ENCODE data around the gene SHKBP1.
A peak's percentile ranks its signal among the peaks of the same experiment; 100 is the strongest.
"Not testable (repeated sequence)": the region's sequence is repeated elsewhere in the genome, so short reads cannot be mapped to it uniquely, and the experiment has no call there.

The SHKBP1 gene

DNA sequence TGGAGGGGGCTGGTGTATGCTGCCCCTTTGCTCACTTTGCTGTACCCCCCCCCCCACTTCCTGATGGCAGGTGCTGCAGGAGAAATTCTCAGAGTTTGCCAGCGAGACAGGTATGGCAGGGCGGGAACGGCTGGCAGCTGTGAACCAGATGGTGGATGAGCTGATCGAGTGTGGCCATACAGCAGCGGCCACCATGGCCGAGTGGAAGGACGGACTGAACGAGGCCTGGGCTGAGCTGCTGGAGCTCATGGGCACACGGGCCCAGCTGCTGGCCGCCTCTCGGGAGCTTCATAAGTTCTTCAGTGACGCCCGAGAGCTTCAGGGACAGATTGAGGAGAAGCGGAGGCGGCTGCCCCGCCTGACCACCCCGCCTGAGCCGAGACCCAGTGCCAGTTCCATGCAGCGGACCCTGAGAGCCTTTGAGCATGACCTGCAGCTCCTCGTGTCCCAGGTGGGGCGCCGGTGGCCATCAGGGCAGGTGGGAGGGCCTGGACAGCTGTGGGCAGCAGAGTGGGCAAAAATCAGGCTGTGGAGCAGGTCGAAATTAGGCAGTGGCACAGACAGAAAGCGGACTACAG lies 19.6 kb upstream of the SHKBP1 start:
- DNase-seq: no peak

DNA sequence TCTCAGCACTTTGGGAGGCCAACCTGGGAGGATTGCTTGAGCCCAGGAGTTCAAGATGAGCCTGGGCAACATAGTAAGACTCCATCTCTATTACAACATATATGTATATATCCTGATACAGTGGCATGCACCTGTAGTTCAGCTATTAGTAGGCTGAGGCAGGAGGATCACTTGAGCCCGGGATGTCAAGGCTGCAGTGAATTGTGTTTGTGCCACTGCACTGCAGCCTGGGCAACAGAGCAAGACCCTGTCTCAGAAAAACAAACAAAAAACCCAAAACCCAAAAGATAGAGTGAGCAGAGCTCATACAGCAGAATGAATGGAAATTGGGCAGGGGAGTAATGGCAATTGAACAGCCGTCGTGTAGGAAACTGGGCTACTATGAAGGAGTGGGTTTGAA lies 17.3 kb upstream of the SHKBP1 start:
- no peak for DNase-seq

DNA sequence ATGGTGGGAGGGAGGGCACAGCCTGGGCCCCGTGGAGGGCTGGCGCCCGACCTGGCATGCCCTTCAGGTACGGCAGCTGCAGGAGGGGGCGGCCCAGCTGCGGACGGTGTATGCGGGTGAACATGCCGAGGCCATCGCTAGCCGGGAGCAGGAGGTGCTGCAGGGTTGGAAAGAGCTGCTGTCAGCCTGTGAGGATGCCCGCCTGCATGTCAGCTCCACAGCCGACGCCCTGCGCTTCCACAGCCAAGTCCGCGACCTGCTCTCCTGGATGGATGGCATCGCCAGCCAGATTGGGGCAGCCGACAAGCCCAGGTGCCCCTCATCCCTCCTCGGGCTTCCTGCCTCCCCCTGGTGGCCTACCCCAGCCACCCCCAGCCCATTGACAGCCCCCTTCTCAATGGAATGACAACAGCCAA lies 16.6 kb upstream of the SHKBP1 start:
- no peak for DNase-seq

DNA sequence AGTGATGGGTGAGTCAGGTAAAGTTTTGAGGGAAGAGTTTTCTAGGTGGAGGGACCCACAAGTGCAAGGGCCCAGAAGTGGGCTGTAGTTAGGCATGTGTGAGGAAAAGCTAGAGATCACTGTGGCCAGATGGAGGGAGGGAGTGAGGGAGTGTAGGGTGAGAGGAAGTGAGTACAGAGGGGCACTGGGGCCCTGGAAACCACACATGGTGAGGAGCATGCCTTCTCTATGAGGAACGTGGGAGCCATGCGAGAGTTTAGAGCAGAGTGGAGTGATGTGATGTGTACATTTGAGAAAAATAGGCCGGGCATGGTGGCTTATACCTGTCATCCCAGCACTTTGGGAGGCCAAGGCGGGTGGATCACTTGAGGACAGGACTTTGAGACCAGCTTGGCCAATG lies 14.7 kb upstream of the SHKBP1 start:
- DNase-seq: no peak

DNA sequence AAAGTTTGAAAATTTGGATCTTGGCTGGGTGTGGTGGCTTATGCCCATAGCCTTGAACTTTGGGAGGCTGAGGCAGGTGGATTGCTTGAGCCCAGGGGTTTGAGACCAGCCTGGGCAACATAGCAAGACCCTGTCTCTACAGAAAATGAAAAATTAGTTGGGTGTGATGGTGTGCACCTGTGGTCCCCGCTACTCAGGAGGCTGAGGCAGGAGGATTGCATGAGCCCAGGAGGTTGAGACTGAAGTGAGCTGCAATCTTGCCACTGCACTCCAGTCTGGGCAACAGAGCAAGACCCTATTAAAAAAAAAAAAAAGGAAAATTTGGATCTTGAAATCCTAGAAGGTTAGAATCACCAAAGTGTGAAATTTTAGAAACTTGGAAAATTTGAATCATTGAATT lies 12.1 kb upstream of the SHKBP1 start:
- DNase-seq: not testable (repeated sequence)

DNA sequence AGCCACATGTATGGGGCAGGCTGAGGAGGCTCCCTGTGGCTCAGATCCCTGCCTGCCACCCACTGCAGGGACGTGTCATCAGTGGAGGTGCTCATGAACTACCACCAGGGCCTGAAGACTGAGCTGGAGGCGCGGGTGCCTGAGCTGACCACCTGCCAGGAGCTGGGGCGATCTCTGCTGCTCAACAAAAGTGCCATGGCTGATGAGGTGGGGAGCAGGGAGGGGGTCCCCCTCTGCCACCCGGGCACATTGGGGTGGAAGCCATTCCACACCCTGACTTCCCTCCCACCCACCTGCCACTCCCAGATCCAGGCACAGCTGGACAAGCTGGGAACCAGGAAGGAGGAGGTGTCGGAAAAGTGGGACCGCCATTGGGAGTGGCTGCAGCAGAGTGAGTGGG lies 11.3 kb upstream of the SHKBP1 start:
- no peak for DNase-seq

DNA sequence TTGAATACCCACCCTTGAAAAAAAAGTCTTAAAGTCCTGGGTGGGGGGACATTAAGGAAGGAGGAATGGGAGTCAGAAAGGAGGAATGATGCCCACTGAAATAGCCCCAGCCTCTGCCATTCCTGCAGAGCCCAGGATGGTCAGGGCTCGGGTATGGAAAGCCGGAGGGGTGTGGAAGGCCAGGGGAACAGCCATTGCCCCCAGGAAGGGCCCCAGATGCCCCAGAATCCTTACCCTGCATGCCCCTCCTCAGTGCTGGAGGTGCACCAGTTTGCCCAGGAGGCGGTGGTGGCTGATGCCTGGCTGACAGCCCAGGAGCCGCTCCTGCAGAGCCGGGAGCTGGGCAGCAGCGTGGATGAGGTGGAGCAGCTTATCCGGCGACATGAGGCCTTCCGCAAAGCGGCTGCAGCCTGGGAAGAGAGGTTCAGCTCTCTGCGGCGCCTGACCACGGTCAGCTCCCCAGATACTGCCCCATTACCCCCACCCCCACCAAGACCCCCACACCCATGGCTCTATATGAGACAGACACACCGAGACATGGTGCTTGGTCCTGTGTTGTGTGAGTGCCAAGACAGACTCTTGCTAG lies 10.7 kb upstream of the SHKBP1 start:
- DNase-seq: no peak

DNA sequence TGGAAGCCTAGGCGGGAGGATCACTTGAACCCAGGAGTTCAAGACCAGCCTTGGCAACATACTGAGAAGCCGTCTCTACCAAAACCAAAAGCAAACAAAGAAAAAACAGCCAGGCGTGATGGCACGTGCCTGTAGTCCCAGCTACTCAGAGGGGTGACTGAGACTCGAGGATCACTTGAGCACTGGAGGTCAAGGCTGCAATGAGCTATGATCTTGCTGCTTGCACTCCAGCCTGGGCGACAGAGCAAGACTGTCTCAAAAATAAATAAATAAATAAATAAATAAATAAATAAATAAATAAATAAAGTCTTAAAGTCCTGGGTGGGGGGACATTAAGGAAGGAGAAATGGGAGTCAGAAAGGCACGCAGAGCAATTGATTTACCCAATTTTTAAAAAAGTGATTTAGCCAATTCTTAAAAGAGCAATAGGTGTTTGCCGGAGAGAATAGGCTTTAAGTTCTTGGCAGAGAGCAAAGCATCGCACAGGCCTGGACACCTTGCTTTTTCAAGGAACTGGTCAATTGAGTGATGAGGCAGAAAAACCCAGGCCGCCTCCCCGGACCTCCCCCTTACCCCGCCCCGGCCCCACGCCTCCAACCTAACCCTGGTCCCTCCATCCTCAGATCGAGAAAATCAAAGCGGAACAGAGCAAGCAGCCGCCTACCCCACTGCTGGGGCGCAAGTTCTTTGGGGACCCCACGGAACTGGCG lies 9.5 kb upstream of the SHKBP1 start:
- no peak for DNase-seq

DNA sequence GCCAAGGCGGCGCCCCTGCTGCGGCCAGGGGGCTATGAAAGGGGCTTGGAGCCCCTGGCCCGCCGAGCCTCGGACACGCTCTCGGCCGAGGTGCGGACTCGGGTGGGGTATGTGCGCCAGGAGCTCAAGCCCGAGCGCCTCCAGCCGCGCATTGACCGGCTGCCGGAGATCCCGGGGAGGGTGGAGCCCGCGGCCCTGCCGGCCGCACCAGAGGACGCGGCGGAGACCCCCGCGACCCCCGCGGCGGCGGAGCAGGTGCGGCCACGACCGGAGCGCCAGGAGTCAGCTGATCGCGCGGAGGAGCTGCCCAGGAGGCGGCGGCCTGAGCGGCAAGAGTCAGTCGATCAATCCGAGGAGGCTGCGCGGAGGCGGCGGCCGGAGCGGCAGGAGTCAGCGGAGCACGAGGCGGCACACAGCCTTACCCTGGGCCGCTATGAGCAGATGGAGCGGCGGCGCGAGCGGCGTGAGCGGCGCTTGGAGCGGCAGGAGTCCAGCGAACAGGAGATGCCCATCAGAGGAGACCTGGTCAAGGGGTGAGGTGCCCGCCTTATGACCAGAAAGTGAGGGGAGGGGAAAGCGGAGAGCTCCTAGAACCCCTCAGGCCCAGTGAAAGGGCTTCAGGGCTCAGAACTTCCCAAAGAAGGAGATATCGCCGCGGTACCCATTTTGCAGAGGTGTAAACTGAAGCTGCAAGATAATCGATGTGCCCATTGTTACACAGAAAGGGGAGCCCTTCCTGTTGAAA lies 8.8 kb upstream of the SHKBP1 start:
- DNase-seq: no peak

DNA sequence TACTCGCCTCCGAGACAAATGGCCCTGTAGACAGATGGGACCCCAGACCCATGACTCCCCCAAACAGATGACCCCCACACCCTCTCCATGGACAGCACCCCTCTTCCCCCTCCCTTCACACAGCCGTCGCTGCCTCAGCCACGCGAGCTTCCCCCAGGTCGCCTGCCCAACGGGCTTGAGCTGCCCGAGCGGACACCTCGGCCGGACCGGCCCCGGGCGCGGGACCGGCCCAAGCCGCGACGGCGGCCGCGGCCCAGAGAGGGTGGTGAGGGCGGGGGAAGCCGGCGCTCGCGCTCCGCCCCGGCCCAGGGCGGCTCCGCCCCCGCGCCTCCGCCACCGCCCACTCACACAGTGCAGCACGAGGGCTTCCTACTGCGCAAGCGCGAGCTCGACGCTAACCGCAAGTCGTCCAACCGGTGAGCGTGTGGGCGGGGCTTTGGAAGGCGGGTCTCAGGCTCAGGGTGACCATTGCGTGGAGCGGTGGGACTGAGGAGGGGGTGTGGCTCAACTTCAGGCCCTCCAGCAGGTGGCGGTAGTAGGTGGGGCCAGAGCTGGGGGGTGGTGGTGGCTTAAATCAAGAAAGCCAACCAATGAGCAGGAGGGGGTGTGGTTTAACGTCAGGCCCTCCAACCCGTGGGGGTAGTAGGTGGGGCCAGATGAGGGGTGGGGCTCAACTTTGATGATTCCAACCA lies 6.2 kb upstream of the SHKBP1 start:
- peak; percentile 98 for DNase-seq

DNA sequence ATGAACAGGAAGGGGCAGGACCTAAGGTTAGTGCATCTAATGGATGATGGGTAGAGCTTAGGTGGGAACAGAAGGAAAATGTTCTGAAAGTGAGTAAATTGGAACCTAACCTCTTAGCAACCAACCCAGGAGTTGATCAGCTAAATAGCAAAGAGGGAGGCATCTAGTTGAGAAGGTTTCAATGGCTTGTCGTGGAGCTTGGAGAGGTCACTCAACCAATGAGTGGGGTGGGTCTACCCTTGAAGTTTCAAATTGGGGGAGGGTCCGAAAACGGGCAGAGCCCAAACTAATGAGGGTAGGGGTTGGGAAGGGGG lies 5.7 kb upstream of the SHKBP1 start:
- DNase-seq: no peak

DNA sequence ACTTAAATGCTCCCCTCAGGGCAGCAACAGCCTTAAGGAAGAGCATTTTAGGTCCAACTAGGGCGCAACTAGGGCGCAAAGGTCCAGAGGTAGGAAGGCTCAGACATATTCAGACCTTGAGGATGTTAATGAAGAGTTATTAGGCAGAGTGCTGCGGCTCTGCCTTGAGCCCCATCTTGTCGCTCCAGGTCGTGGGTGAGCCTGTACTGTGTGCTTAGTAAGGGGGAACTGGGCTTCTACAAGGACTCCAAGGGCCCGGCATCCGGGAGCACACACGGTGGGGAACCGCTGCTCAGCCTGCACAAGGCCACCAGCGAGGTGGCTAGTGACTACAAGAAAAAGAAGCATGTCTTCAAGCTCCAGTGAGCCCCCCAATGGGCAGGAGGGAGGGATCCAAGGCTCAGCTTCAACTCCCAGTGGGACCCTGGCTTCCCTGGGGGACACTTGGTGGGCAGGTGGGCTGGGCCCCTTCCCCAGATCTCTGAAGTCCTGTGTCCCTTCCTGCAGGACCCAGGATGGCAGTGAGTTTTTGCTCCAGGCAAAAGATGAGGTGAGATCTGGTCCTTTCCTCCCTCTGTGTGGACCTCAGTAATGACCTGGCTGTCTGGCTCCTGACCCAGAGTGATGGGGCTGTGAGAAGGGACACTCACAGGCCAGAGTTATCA lies 4.7 kb upstream of the SHKBP1 start:
- DNase-seq: no peak

DNA sequence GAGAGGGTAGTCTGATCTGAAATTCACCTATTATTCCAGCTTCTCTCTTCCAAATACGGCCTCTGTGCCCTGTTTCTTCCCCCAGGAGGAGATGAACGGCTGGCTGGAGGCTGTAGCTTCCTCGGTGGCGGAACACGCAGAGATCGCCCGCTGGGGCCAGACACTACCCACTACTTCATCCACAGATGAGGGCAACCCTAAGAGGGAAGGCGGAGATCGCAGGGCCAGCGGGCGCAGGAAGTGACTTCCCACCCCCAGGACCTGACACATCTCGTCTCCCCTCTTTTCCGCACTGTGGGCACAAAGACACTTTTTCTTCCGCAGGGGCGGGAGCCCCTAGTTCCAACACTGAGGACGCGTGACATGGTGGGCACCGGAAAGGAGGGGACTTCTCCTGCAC lies 1.3 kb upstream of the SHKBP1 start:
- DNase-seq: no peak

DNA sequence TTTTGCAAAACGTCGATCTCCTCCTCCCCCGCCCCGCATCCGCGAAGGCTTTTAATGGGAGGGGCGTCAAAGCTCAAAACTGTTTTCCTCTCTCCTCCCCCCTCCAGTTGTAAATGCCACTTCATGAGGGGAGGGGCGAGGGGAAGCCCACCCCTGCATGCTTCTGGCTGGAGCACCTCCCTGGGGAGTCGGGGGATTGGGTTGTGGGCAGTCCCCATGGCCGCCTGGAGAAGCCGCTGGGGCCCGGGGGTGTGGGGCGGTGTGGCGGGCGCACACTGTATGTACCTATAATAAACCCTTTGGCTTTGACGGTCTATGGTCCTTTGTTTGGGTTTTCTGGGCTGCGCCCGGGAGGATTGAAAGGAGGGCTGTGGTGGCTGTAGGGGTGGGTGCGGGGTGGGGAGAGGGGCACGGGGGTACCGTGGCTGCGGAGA lies 505 bp upstream of the SHKBP1 start:
- DNase-seq: peak; percentile 74

DNA sequence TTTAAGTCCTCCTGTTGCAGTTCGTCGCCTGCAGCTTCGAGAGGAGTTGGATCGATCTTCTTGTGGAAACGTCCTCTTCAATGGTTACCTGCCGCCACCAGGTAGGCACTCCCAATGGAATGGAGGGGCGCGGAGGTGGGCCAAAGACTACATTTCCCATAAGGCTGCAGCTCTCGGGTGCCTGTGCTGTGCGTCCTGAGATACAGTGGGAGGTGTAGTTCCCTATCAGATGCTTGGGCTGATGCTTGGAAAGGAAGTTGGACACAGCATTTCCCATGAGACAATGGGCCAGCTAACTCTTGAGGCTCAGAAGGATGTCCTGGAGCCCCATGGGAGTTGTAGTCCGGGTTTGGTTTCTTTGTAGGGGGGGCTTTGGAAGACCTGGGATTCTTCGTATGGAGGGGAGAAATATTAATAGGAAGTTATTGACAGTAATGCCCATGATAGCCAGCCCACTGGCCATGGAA lies 1.8 kb downstream of the SHKBP1 start:
- no peak for DNase-seq

DNA sequence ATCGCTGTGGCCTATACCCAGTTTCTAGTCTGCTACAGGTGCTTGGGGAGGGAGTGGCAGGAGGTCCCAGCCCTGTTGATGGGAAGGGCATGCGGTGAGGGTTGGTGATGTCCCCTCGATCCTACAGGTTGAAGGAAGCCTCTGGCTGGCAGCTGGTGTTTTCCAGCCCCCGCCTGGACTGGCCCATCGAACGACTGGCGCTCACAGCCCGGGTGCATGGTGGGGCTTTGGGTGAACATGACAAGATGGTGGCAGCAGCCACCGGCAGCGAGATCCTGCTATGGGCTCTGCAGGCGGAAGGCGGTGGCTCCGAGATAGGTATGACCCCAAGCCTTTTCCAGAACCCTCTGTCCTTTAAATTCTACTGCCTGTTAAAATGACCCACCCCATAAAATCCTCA lies 3.9 kb downstream of the SHKBP1 start:
- DNase-seq: no peak

DNA sequence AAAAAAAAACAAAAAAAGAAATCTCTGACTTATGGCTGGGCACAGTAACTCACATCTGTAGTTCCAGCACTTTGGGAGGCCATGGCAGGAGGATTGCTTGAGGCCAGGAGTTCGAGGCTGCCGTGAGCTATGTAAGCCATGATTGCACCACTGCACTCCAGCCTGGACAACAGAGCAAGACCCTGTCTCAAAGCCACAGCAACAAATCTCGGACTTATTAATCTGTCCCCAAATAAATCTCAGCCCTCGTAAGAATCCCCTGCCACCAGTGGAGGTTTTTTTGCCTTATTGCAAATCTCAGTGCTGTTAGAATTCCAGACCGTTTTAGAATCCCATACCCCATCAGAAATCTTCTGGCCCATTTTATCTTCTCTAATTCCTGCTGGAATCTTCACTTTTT lies 4.9 kb downstream of the SHKBP1 start:
- DNase-seq: no peak

DNA sequence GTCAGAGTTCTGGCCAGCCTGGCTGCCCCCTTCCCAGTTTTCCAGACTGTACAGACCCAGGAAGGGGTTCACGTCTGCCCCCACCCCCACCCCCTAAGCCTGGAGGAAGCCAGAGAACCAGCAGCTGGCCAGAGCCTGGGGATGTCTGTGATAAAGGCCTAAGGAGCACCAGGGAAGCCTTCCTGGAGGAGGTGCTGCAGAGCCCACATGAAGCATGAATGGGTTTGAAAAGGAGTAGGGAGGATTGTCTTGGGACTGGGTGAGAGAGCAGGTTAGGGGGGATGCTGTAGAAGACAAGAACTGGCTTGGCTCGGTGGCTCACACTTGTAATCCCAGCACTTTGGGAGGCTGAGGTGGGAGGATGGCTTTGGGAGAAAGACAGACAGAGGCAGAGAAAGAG lies 5.8 kb downstream of the SHKBP1 start:
- DNase-seq: no peak

DNA sequence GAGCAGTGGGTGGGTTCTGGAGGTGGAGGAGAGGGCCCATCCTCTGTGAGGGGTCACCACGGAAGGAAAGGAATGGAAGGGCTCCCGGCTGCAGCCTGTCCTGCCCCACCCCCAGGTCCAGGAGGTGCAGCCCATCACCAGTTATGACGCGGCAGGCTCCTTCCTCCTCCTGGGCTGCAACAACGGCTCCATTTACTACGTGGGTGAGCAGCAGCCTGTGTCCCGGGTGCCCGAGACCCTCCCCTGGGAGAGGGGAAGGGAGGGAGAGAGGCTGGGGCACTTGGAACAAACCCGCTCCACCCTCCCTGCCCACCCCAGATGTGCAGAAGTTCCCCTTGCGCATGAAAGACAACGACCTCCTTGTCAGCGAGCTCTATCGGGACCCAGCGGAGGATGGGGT lies 6.6 kb downstream of the SHKBP1 start:
- no peak for DNase-seq

DNA sequence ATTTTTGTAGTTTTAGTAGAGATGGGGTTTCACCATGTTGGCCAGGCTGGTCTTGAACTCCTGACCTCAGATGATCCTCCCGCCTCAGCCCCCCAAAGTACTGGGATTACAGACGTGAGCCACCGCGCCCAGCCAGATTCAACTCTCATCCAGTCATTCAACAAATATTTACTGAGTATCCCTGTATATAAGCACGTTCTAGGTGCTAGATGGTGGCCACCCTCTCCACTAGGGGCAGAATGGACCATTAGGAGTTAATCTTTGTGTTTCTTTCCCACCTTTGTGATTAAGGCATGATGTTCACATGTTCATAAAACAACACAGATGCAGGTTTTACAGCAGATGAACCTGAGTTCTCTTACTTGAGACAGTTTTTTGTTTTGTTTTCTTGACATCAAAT lies 7.3 kb downstream of the SHKBP1 start:
- no peak for DNase-seq

DNA sequence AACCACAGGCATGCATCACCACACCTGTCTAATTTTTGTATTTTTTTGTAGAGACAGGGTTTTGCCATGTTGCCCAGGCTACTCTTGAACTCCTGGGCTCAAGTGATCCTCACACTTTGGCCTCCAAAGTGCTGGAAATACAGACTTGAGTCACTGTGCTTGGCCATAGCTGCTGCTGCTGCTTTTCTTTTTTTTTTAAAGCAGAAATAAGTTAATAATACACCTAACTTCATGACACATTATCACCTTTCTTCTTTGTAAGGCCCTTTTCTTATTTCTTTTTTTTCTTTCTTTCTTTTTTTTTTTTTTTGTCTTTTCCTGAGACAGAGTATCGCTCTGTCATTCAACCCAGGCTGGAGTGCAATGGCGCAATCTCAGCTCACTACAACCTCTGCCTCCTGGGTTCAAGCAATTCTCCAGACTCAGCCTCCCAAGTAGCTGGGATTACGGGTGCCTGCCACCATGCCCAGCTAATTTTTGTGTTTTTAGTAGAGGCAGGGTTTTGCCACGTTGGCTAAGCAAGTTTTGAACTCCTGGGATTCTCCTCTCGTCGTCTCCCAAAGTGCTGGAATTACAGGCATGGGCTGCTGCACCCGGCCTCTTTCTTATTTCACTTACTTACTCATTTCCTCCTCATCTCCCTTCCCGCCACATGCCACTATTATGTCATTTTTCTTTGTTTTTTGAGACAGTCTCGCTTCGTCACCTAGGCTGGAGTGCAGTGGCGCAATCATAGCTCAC lies 8.7 kb downstream of the SHKBP1 start:
- no peak for DNase-seq

DNA sequence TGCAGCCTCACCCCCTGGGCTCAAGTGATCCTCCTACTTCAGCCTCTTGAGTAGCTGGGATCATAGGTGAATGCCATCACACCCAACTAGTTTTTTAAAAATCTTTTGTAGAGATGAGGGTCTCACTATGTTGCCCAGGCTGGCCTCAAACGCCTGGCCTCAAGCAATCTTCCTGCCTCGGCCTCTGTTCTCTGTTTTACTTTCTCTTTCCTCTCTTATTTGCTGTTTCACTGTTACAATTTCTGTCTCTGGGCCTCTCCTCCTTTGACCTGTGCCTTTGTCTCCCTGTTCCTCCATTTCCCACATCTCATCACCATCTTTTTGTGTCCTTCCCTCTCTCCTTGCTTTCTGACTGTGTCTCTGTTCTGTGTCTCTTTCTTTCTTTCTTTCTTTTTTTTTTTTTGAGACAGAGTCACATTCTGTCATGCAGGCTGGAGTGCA lies 9.3 kb downstream of the SHKBP1 start:
- DNase-seq: no peak
